HG03097 (cell line): ENCODE measurements around the gene HLA-F.

Experiments
- ATAC-seq: cut with Tn5 transposase; IDR thresholded peaks from one replicate; pipeline ENCODE4 v1.9.1; 2021; ENCODE audit not compliant: unreplicated experiment, low FRiP score

The HLA-F gene

GRCh38 chr6:29723666-29724588 lies 693 bp downstream of the HLA-F start:
- no peak for ATAC-seq

DNA sequence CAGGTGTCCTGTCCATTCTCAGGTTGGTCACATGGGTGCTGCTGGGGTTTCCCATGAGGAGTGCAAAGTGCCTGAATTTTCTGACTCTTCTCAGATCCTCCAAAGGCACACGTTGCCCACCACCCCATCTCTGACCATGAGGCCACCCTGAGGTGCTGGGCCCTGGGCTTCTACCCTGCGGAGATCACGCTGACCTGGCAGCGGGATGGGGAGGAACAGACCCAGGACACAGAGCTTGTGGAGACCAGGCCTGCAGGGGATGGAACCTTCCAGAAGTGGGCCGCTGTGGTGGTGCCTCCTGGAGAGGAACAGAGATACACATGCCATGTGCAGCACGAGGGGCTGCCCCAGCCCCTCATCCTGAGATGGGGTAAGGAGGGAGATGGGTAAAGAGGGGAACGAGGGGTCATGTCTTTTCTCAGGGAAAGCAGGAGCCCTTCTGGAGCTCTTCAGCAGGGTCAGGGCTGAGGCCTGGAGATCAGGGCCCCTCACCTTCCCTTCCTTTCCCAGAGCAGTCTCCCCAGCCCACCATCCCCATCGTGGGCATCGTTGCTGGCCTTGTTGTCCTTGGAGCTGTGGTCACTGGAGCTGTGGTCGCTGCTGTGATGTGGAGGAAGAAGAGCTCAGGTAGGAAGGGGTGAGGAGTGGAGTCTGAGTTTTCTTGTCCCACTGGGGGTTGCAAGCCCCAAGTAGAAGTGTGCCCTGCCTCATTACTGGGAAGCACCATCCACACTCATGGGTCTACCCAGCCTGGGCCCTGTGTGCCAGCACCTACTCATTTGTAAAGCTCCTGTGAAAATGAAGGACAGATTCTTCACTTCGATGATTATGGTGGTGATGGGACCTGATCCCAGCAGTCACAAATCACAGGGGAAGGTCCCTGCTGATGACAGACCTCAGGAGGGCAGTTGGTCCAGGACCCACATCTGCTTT lies 2.0 kb downstream of the HLA-F start:
- ATAC-seq: no peak

DNA sequence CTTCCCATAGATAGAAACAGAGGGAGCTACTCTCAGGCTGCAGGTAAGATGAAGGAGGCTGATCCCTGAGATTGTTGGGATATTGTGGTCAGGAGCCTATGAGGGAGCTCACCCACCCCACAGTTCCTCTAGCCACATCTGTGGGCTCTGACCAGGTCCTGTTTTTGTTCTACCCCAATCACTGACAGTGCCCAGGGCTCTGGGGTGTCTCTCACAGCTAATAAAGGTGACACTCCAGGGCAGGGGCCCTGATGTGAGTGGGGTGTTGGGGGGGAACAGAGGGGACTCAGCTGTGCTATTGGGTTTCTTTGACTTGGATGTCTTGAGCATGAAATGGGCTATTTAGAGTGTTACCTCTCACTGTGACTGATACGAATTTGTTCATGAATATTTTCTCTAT lies 2.8 kb downstream of the HLA-F start:
- ATAC-seq: no peak

DNA sequence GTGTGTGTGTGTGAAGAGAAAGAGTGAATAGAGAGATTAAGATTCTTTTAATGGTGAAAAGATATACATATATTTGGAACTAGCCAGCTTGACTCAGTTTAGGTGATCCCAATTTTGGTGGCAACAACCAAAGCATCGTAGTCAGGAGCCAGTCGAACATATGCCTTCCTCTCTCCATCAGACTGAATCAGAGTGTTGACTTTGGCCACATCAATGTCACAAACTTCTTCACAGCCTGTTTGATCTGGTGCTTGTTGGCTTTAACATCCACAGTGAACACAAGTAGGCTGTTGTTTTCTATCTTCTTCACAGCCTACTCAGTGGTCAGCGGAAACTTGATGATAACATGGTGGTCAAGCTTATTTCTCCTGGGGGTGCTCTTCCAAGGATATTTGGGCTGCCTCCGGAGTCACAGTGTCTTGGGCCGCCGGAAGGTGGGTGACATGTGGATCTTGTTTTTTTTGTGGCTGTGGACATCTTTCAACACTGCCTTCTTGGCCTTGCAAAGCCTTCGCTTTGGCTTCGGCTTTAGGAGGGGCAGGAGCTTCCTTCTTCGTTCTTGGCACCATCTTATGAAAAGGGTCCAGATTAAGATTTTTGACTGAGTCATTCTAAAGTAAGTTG lies 3.4 kb downstream of the HLA-F start:
- no peak for ATAC-seq

- no peak for ATAC-seq
Measured at GRCh38 chr6:29727637-29728036, 4.4 kb downstream of the HLA-F start.

DNA sequence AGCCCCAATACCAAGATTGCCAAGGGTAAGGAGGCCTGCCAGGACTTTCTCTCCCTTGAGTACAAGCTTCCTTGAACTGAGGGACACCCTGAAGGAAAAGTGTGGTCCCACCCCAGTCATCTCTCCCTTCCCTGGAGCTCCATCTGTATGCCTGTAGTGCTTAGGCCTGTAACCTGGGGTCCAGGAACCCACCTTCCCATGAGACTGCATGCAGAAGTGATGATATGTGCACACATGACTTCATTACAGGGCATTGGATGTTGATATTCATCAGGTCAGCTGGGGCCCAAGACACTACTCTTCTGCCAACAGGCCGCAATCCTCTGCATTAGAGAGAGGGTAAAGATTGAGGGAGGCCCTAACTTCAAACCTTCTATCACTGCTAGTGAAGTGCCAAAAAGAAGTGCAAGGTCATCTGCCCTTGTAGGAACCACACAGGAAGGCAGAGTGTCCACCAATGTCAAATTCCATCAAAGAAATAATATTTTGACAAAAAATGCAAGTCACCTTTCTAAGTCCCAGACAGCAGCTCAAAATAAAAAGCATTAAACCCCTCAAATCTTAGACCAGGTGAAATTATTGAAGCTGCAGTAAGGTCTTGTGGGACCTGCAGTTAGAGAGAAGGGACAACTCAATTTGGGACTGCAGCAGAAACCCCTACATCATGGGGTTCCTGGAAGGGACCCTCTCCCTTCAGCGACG lies 5.1 kb downstream of the HLA-F start:
- ATAC-seq: no peak

DNA sequence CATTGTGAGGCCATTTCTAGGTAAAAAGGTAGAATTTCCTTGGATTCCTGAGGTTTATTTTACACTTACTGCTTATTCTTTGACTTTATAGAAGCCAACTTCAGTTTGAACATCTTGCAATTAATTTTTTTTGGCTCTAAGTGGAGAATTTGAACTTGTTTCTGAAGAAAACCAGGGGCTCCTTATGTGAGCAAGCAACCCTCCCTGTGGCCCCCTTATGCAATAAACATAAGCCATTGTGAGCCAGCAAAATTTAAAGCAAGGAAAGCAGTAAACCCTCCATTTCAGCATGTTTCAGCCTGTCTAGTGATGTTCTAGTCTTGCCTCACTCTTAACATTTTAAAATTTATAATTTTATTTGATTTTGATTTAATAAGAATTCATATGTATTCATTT lies 5.6 kb downstream of the HLA-F start:
- ATAC-seq: no peak

DNA sequence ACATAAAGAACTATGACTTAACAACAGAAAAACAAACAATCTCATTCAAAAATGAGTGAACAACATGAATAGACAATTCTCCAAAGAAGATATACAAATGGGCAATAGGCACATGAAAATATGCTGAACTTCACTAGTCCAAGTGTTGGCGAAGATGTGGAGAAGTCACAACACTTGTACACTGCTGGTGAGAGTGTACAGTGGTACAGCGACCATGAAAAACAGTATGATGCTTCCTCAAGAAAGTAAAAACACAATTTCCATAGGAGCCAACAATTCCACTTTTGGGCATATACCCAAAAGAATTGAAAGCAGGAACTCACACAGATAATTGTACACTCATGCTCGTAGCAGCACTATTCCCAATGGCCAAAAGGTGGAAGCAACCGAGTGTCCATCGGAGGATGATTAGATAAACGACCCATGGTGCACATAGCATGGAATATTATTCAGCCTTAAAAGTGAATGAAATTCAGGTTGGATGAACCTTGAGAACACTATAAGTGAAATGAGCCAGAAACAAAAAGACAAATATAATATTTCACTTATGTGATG lies 6.6 kb downstream of the HLA-F start:
- no peak for ATAC-seq

DNA sequence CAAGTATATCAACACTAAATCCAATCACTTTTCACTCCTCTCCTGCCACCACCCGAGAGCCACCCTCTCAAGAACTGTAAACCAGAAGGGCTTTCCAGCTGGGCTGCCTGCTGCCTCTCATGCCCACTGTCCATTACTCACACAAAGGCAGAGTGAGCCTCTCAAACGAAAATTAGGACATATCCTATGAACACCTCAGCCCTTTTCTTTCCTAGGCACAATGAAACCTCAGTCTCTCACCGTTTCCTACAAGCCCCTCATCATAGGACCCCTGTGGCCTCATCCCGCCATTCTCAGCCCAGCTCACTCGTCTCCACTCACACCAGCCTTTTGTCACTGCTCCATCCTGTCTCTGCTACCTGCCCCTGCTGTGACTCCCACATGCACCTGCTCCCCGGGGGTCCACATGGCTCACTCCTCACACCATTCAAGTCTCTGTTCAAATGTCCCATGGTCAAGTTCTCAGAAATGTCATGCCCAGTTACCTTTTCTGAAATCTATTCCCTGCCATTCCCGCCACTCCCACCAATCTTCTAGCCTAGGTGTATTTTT lies 7.4 kb downstream of the HLA-F start:
- no peak for ATAC-seq

DNA sequence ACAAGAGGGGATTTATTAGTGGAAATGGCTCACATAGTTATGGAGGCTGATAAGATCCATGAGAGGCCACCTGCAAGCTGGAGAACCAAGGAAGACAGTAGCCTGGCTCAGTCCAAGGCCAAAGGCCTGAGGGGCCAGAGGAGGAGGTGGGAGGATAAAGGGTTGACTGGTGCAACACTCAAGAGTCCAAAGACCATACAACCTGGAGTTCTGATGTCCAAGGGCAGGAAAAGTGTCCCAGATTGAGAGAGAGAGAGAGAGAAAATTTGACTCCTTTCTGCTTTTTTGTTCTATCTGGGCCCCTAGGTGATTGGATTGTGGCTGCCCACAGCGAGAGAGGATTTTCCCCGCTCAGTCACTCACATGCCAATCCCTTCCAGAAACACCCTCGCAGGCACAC lies 8.0 kb downstream of the HLA-F start:
- ATAC-seq: no peak

DNA sequence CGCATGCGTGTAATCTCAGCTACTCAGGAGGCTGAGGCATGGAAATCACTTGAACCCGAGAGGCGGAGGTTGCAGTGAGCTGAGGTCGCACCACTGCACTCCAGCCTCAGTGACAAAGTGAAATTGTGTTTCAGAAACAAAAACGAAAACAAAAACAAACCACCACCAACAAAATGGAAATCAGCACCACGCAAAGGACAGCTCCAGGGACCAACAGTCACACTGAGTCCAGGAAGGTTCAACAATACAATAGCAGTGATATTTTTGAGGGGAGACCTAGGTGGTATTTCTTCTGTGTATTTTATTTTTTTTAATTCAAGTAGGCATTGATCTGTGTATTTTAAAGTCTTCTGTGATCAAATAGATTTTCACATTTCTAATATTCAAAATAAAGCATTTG lies 9.8 kb downstream of the HLA-F start:
- ATAC-seq: no peak

DNA sequence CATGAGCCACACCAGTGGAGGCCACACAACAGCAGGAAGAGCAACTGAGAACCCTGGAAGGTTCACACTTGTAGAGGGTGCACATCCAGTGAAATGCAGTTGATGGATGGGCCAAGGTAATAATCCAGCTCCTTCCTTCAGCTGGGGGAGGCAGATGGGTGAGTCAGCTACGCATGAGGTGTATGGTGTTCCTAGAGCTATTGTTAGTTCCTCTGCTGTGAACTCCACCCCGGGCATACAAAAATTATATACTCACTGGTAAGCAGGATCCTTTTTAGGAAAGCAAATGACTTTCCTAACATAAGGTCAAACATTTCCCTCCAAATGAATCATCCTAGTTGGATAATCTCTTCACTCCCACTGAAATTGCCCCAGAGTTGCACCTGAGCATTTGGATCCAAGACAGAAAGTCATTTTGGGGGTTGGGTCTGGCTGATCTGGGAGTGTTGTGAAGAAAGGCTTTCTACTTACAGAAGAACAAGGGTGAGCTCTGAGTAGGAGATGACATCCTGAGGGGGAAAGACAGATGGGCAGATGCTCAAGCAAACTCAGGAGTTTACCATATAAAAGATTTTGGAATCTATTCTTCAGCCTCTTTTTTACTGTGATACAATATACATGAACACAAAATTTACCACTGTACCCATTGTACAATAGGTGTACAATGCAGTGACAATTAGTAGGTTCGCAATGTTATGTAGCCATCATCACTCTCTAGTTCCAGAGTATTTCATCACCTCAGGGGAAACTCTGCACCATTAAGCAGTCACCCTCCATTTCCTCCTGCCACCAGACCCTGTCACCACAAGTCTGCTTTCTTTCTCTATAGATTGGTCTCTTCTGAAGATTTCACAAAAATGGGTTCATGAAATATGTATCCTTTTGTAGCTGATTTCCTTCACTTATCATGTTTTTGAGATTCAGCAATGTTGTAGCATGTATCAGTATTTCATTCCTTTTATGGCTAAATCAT lies 11.1 kb downstream of the HLA-F start:
- ATAC-seq: no peak

- ATAC-seq: no peak
Measured at GRCh38 chr6:29736563-29736962, 13.3 kb downstream of the HLA-F start.

DNA sequence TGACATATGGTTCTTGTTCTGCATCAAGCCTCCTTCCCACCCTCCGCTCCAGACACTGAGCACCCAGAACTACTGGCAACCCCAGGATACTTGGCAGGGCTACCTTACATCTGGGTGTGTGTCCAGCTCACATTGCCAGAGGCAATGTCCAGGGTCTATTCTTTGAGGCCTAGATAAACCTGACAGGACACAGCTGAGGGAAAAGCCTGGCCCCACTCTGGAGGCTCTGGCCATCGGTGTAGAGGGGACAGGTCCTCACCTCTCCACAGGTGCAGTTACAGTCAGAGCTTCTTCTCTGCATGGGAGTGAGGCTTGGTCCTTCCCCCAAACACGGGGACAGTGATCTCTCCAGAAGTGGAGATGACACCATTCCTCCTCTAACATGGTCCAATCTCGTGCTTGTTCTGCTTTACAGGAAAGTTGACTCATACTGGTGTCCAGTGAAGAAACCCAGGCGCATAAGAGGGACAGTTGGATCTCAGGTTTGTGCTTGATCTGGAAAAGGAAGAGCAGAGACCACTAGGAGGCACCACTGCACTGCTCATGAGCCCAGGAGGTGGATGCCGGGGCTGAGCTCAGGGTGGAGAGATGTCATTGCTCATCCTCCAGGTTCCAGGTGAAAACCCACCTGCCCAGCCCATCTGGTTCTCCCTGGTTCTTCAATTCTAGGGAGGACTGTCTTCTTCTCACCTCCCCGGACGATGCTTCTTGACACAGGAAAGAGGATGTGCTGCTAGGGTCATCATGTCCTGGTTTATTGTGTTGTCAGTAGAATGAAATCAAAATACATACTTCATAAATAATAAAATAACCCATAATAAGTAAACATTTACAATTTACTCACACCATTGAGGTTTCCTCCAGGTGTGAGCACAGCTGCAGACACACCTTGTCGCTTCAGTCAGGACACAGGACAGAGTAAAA lies 14.7 kb downstream of the HLA-F start:
- no peak for ATAC-seq

GRCh38 chr6:29739136-29739881 lies 16.1 kb downstream of the HLA-F start:
- no peak for ATAC-seq

DNA sequence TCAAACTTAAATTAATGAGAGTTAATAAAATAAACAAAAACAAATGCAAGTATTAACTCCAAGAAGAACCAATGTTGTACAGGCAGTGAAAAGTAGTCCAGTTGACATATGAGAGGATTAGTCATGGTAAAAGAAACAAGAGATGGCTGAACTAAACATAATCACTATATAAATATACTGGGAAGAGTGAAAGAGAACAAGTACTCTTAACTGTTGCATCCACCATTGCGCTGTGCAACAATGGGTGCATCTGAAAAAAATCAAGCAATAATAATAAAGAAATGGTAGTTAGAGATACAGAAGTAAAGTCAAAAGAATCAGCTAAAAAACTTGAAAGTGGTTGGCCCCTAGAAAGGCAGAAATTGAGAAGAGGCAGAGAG lies 16.6 kb downstream of the HLA-F start:
- ATAC-seq: no peak

GRCh38 chr6:29741592-29741991 lies 18.4 kb downstream of the HLA-F start:
- no peak for ATAC-seq
